ENCODE data around the gene RFESD.
"Not testable (repeated sequence)": the region's sequence is repeated elsewhere in the genome, so short reads cannot be mapped to it uniquely, and the experiment has no call there.

The RFESD gene

GRCh38 chr5:95667678-95668077, 21.1 kb downstream of the RFESD start:
- DNase-seq = no peak

GRCh38 chr5:95668216-95668615, 21.6 kb downstream of the RFESD start:
- no peak for DNase-seq

- no peak for DNase-seq
Observed at GRCh38 chr5:95668728-95669127, 22.2 kb downstream of the RFESD start.

- no peak for DNase-seq
Observed at GRCh38 chr5:95669540-95669939, 23.0 kb downstream of the RFESD start.

GRCh38 chr5:95669985-95670384, 23.4 kb downstream of the RFESD start:
- no peak for DNase-seq

GRCh38 chr5:95670568-95670967, 24.0 kb downstream of the RFESD start:
- no peak for DNase-seq

GRCh38 chr5:95671826-95672225, 25.2 kb downstream of the RFESD start:
- DNase-seq = no peak

- no peak for DNase-seq
Observed at GRCh38 chr5:95672641-95673040, 26.1 kb downstream of the RFESD start.

GRCh38 chr5:95673081-95673480, 26.5 kb downstream of the RFESD start:
- no peak for DNase-seq

GRCh38 chr5:95682891-95683290, 36.3 kb downstream of the RFESD start, which contains the start of gene SPATA9:
TSS of gene SPATA9 (minus strand) at chr5:95682991. CDS start at chr5:95682854, 137 bp downstream.
- DNase-seq = no peak

- DNase-seq = no peak
Observed at GRCh38 chr5:95684361-95684760, 37.8 kb downstream of the RFESD start.

- DNase-seq = no peak
Observed at GRCh38 chr5:95686651-95687050, 40.1 kb downstream of the RFESD start.

GRCh38 chr5:95689680-95690079, 43.1 kb downstream of the RFESD start:
- DNase-seq = no peak

GRCh38 chr5:95690333-95690732, 43.8 kb downstream of the RFESD start:
- no peak for DNase-seq

GRCh38 chr5:95697781-95698681, 51.5 kb downstream of the RFESD start:
- no peak for DNase-seq

GRCh38 chr5:95699337-95699736, 52.8 kb downstream of the RFESD start:
- no peak for DNase-seq

GRCh38 chr5:95701074-95701473, 54.5 kb downstream of the RFESD start:
- no peak for DNase-seq

- DNase-seq = no peak
Observed at GRCh38 chr5:95704150-95704549, 57.6 kb downstream of the RFESD start.

GRCh38 chr5:95706196-95706595, 59.6 kb downstream of the RFESD start:
- DNase-seq = not testable (repeated sequence)

- DNase-seq = no peak
Observed at GRCh38 chr5:95707055-95707454, 60.5 kb downstream of the RFESD start.
